Suprapubic skin (tissue), 4 donors: Measurements from ENCODE around the gene TTC13. TPM values are rescaled to one million over a fixed set of nuclear protein-coding genes. Genes with fewer than 3 reads are reported as not detected.

Experiments
- DNase-seq, 2 donors: peaks; one replicate each; pipeline ENCODE4 v3.0.0-alpha.2; 2019; ENCODE audit warnings: low spot score in 2 of 2
- H3K27ac ChIP-seq: fragments of 200-600 bp; sonication (generic); one replicate; pipeline ENCODE4 v1.5.1; 2019
- H3K27me3 ChIP-seq: fragments of 200-600 bp; sonication (generic); one replicate; pipeline ENCODE4 v1.5.1; 2019
- H3K36me3 ChIP-seq: fragments of 200-600 bp; sonication (generic); one replicate; pipeline ENCODE4 v1.5.1; 2019
- H3K4me1 ChIP-seq: fragments of 200-600 bp; sonication (generic); one replicate; pipeline ENCODE4 v1.5.1; 2019
- H3K4me3 ChIP-seq: fragments of 200-600 bp; sonication (generic); one replicate; pipeline ENCODE4 v1.5.1; 2019; ENCODE audit warnings: mild to moderate bottlenecking
- H3K9me3 ChIP-seq: fragments of 200-600 bp; sonication (generic); one replicate; pipeline ENCODE4 v1.5.1; 2019
- EP300 ChIP-seq: sonication (generic); formaldehyde crosslinking; IDR thresholded peaks from one replicate; pipeline ENCODE4 v1.6.1; 2017; ENCODE audit warnings: antibody characterized with exemption
- POLR2A ChIP-seq, 2 donors: fragments of 450-650 bp; IDR thresholded peaks; one replicate each; pipeline ENCODE4 v1.6.1; 2017; ENCODE audit warnings: antibody characterized with exemption in 2 of 2, mild to moderate bottlenecking in 2 of 2, moderate library complexity in 2 of 2
- POLR2AphosphoS5 ChIP-seq, 3 donors: sonication (generic); formaldehyde crosslinking; IDR thresholded peaks; one replicate each; pipeline ENCODE4 v1.6.1; 2017; ENCODE audit warnings: antibody characterized with exemption in 3 of 3
- WGBS: methylation state at CpG from one replicate; pipeline ENCODE4 v1.1.5; 2018; 5-methylcytosine and 5-hydroxymethylcytosine counted together
- total RNA-seq, 4 donors: library from RNA; depleted of rRNA; stranded (reverse); fragments of >200 nt; gene quantifications; one replicate each; pipeline ENCODE4 v1.1.0, GENCODE V29; 2016
- TF ChIP-seq, protein P1 (sequence below), 2 donors: fragments of 200-600 bp in 1 of 2; fragments of 450-650 bp in 1 of 2; sonication (generic) in 1 of 2; IDR thresholded peaks; one replicate each; pipeline ENCODE4 v1.5.1; 2016 to 2019; ENCODE audit warnings: antibody characterized with exemption in 2 of 2, mild to moderate bottlenecking in 1 of 2, moderate library complexity in 1 of 2

Gene TTC13
- total RNA-seq, 4 donors from 2014 or later = 16.5 to 41.2 (median 19.2) TPM

DNA sequence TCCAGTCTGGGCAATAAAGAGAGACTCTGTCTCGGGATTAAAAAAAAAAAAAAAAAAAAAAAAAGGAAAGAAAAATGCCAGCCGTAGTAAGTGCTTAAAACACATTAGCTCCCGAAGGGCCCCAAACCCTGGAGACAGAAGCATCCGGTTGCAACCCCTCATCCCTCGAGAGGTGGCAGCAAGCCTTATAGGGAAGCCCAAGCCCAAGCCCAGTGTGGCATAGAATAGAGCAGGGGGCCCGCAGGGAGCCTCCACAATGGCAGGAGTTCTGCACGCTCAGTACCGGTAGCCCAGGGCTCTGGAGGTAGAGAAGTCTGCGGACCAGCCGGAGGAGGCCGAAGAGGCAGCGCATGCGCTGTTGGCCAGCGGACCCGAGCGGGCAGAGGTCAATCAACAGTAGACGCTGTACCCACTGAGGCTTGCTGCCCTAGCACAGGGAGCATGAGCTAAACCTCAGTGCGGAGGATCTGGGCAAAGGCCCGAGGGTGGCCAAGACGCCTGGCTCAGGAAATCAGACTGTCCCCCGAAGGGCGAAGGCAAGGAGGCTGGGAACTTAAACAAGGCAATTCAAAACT is 76.2 kb downstream of the TTC13 start:
- Histone ChIP-seq H3K27ac (no peak overlapping the region), H3K4me3 (no peak overlapping the region), H3K9me3 (no peaks in the 10 kb centered on the region), H3K27me3 (no peaks in the 10 kb centered on the region), H3K4me1 (peaks cover 5% of the 10 kb centered on the region), H3K36me3 (peaks cover 10% of the 10 kb centered on the region)
- WGBS = 97% methylated on average over 22 of the region's 22 CpGs
- no peak for DNase-seq
- no peak for TF ChIP-seq EP300
- no peak for TF ChIP-seq POLR2A (IDR thresholded peaks at IDR 0.05)

GRCh38 chr1:230901671-230902070 is 77.0 kb downstream of the TTC13 start:
- no peak overlapping the region for H3K4me3 ChIP-seq
- H3K27me3 ChIP-seq = no peaks in the 10 kb centered on the region
- no peak for TF ChIP-seq POLR2AphosphoS5 (IDR thresholded peaks at IDR 0.05)
- TF ChIP-seq EP300 = no peak
- no peak for TF ChIP-seq POLR2A (IDR thresholded peaks at IDR 0.05)
- TF ChIP-seq, protein P1, sequence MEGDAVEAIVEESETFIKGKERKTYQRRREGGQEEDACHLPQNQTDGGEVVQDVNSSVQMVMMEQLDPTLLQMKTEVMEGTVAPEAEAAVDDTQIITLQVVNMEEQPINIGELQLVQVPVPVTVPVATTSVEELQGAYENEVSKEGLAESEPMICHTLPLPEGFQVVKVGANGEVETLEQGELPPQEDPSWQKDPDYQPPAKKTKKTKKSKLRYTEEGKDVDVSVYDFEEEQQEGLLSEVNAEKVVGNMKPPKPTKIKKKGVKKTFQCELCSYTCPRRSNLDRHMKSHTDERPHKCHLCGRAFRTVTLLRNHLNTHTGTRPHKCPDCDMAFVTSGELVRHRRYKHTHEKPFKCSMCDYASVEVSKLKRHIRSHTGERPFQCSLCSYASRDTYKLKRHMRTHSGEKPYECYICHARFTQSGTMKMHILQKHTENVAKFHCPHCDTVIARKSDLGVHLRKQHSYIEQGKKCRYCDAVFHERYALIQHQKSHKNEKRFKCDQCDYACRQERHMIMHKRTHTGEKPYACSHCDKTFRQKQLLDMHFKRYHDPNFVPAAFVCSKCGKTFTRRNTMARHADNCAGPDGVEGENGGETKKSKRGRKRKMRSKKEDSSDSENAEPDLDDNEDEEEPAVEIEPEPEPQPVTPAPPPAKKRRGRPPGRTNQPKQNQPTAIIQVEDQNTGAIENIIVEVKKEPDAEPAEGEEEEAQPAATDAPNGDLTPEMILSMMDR (IDR thresholded peaks at IDR 0.05) = no peak
- H3K36me3 ChIP-seq = peaks cover 5% of the 10 kb centered on the region
- no peak for DNase-seq
- H3K27ac ChIP-seq = no peak overlapping the region
- no peaks in the 10 kb centered on the region for H3K9me3 ChIP-seq
- WGBS = 95% methylated on average over 6 of the region's 6 CpGs
- peaks cover 5% of the 10 kb centered on the region for H3K4me1 ChIP-seq

GRCh38 chr1:230900984-230901383 is 77.7 kb downstream of the TTC13 start:
- Histone ChIP-seq H3K27me3 (no peaks in the 10 kb centered on the region), H3K4me3 (no peak overlapping the region), H3K9me3 (no peaks in the 10 kb centered on the region), H3K36me3 (peaks cover 5% of the 10 kb centered on the region), H3K27ac (no peak overlapping the region), H3K4me1 (peaks cover 3% of the 10 kb centered on the region)
- DNase-seq = no peak
- TF ChIP-seq, protein P1 (IDR thresholded peaks at IDR 0.05) = no peak
- TF ChIP-seq EP300 (no peak), POLR2A (IDR thresholded peaks at IDR 0.05) (no peak), POLR2AphosphoS5 (IDR thresholded peaks at IDR 0.05) (no peak)
- WGBS = 88% methylated on average over 6 of the region's 6 CpGs

GRCh38 chr1:230899841-230900251 is 78.8 kb downstream of the TTC13 start:
- H3K4me3 ChIP-seq = no peak overlapping the region
- no peaks in the 10 kb centered on the region for H3K27me3 ChIP-seq
- 79% methylated on average over 5 of the region's 5 CpGs for WGBS
- H3K4me1 ChIP-seq = no peaks in the 10 kb centered on the region
- no peak for TF ChIP-seq EP300
- TF ChIP-seq, protein P1 (IDR thresholded peaks at IDR 0.05) = no peak
- no peak for TF ChIP-seq POLR2A (IDR thresholded peaks at IDR 0.05)
- no peak for TF ChIP-seq POLR2AphosphoS5 (IDR thresholded peaks at IDR 0.05)
- no peaks in the 10 kb centered on the region for H3K9me3 ChIP-seq
- DNase-seq = no peak
- H3K27ac ChIP-seq = no peak overlapping the region
- no peaks in the 10 kb centered on the region for H3K36me3 ChIP-seq

- TF ChIP-seq, protein P1 (IDR thresholded peaks at IDR 0.05) = no peak
- TF ChIP-seq POLR2A (IDR thresholded peaks at IDR 0.05) (no peak), POLR2AphosphoS5 (IDR thresholded peaks at IDR 0.05) (no peak), EP300 (no peak)
- Histone ChIP-seq H3K4me1 (no peaks in the 10 kb centered on the region), H3K27me3 (no peaks in the 10 kb centered on the region), H3K9me3 (no peaks in the 10 kb centered on the region), H3K36me3 (no peaks in the 10 kb centered on the region), H3K4me3 (no peak overlapping the region), H3K27ac (no peak overlapping the region)
- DNase-seq = no peak
- 93% methylated on average over 8 of the region's 8 CpGs for WGBS
Observed at GRCh38 chr1:230898748-230899147, 79.9 kb downstream of the TTC13 start.

- no peak for DNase-seq
- WGBS = 96% methylated on average over 4 of the region's 4 CpGs
- TF ChIP-seq, protein P1 (IDR thresholded peaks at IDR 0.05) = no peak
- TF ChIP-seq EP300 (no peak), POLR2AphosphoS5 (IDR thresholded peaks at IDR 0.05) (no peak), POLR2A (IDR thresholded peaks at IDR 0.05) (no peak)
Observed at GRCh38 chr1:230898144-230898543, 80.5 kb downstream of the TTC13 start.

More at GRCh38 chr1:230898144-230898543, 80.5 kb downstream of the TTC13 start:
- no peaks in the 10 kb centered on the region for H3K27me3 ChIP-seq
- H3K4me3 ChIP-seq = no peak overlapping the region
- no peaks in the 10 kb centered on the region for H3K4me1 ChIP-seq
- H3K9me3 ChIP-seq = no peaks in the 10 kb centered on the region
- H3K36me3 ChIP-seq = no peaks in the 10 kb centered on the region
- H3K27ac ChIP-seq = no peak overlapping the region
